ENCODE results near the gene CFAP251. TPM values are rescaled to one million over a fixed set of nuclear protein-coding genes. Genes with fewer than 3 reads are reported as not detected.
A peak's percentile ranks its signal among the peaks of the same experiment; 100 is the strongest.
"Not testable (repeated sequence)": the region's sequence is repeated elsewhere in the genome, so short reads cannot be mapped to it uniquely, and the experiment has no call there.

Gene CFAP251
- total RNA-seq, 1 donor from 2014 or later = 0.91 TPM

- no peak for DNase-seq
- no peaks in the 10 kb centered on the region for H3K9me3 ChIP-seq (replicated peaks)
- no peaks in the 10 kb centered on the region for H3K27me3 ChIP-seq (ENCODE audit: low read depth)
- intact Hi-C loops (cut with micrococcal nuclease) = no loop called here
- no peaks in the 10 kb centered on the region for H3K36me3 ChIP-seq
- peak overlapping the region; percentile 74 for H3K27ac ChIP-seq (replicated peaks)
- TF ChIP-seq CTCF (IDR thresholded peaks at IDR 0.05; ENCODE audit: borderline replicate concordance) = no peak
- H3K4me1 ChIP-seq = peaks cover 25% of the 10 kb centered on the region
- peak overlapping the region; percentile 34 for H3K4me3 ChIP-seq
Observed at GRCh38 chr12:121925358-121925695, 6.9 kb downstream of the CFAP251 start.

- no peak overlapping the region for H3K4me3 ChIP-seq
- no peaks in the 10 kb centered on the region for H3K27me3 ChIP-seq (ENCODE audit: low read depth)
- no peaks in the 10 kb centered on the region for H3K36me3 ChIP-seq
- TF ChIP-seq CTCF (IDR thresholded peaks at IDR 0.05; ENCODE audit: borderline replicate concordance) = no peak
- peaks cover 25% of the 10 kb centered on the region for H3K4me1 ChIP-seq
- H3K27ac ChIP-seq (replicated peaks) = no peak overlapping the region
- no peak for DNase-seq
- intact Hi-C loops (cut with micrococcal nuclease) = no loop called here
- H3K9me3 ChIP-seq (replicated peaks) = no peaks in the 10 kb centered on the region
Observed at GRCh38 chr12:121926874-121927706, 8.7 kb downstream of the CFAP251 start.

- DNase-seq = no peak
- Histone ChIP-seq H3K4me1 (peaks cover 25% of the 10 kb centered on the region), H3K36me3 (no peaks in the 10 kb centered on the region), H3K27ac (replicated peaks) (no peak overlapping the region), H3K27me3 (ENCODE audit: low read depth) (no peaks in the 10 kb centered on the region), H3K9me3 (replicated peaks) (no peaks in the 10 kb centered on the region), H3K4me3 (no peak overlapping the region)
- no peak for TF ChIP-seq CTCF (IDR thresholded peaks at IDR 0.05; ENCODE audit: borderline replicate concordance)
- intact Hi-C loops (cut with micrococcal nuclease) = no loop called here
Observed at GRCh38 chr12:121927813-121928212, 9.4 kb downstream of the CFAP251 start.

GRCh38 chr12:121929545-121929944 lies 11.2 kb downstream of the CFAP251 start:
- H3K27ac ChIP-seq (replicated peaks); DNase-seq; H3K9me3 ChIP-seq (replicated peaks); H3K4me1 ChIP-seq; H3K36me3 ChIP-seq; H3K4me3 ChIP-seq; intact Hi-C loops (cut with micrococcal nuclease); H3K27me3 ChIP-seq (ENCODE audit: low read depth): not testable (repeated sequence)

DNA sequence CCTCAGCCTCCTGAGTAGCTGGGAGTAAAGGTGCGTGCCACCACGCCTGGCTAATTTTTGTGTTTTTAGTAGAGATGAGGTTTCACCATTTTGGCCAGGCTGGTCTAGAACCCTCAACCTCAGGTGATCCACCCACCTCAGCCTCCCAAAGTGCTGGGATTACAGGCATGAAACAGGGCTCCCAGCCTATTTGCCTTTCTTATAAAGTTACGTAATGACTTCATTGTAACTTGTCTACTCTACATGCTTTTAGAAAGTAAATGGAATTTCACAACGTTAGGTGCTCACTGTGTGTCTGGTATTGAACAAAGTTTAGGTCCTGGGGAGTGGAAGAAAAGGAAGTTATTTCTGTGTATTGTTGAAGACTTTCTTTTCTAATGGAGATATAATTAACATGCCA lies 12.5 kb downstream of the CFAP251 start:
- intact Hi-C loops (cut with micrococcal nuclease) = no loop called here
- H3K9me3 ChIP-seq (replicated peaks) = no peaks in the 10 kb centered on the region
- no peak overlapping the region for H3K27ac ChIP-seq (replicated peaks)
- DNase-seq = no peak
- H3K27me3 ChIP-seq (ENCODE audit: low read depth) = no peaks in the 10 kb centered on the region
- no peak for TF ChIP-seq CTCF (IDR thresholded peaks at IDR 0.05; ENCODE audit: borderline replicate concordance)
- H3K36me3 ChIP-seq = no peaks in the 10 kb centered on the region
- H3K4me1 ChIP-seq = no peaks in the 10 kb centered on the region
- no peak overlapping the region for H3K4me3 ChIP-seq

DNA sequence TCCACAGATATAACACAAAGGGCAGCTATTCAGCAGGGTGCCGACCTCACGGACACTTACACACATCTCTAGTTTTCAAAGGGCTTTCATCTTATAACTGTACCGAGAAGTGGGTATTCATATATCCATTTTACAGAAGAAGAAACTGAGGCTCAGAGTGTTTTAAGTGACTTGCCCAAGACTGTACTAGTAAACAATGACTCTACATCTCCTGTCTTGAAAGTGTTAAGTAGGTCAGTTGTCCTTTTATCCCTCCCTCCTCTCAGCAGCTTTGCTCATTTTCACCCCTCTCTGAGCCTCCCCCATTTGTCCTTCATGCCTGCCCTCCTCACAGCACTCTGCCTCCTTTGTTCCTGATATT lies 13.8 kb downstream of the CFAP251 start:
- H3K4me1 ChIP-seq = no peaks in the 10 kb centered on the region
- no peak overlapping the region for H3K4me3 ChIP-seq
- intact Hi-C loops (cut with micrococcal nuclease) = no loop called here
- H3K27me3 ChIP-seq (ENCODE audit: low read depth) = no peaks in the 10 kb centered on the region
- H3K27ac ChIP-seq (replicated peaks) = no peak overlapping the region
- no peak for TF ChIP-seq CTCF (IDR thresholded peaks at IDR 0.05; ENCODE audit: borderline replicate concordance)
- peaks cover 7% of the 10 kb centered on the region for H3K9me3 ChIP-seq (replicated peaks)
- H3K36me3 ChIP-seq = peaks cover 8% of the 10 kb centered on the region
- DNase-seq = no peak

All from left ventricle myocardium inferior (tissue), 1 donor.